ENCODE measurements around the gene CDCA3. TPM values are rescaled to one million over a fixed set of nuclear protein-coding genes. Genes with fewer than 3 reads are reported as not detected.

CDCA3 gene
- total RNA-seq, 1 experiment from 2014 or later: 107 TPM

DNA sequence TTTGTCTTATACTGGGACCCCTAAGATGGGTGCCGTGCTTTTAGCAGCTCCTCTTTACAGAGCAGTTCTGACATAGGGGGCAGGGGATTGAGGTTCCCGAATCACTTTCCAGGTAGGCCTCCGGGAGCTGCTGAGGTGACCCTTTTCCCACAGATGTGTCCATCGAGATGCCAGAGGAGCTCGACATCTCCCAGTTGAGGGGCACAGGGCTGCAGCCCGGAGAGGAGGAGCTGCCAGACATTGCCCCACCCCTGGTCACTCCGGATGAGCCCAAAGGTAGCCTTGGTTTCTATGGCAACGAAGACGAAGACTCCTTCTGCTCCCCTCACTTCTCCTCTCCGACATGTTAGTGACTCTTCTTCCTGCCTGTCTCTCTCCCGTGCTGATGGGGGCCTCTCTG, 11.9 kb upstream of the CDCA3 start:
- DNase-seq (ENCODE audit: low spot score): no peak
- intact Hi-C loops (cut with micrococcal nuclease; ENCODE audit: unreplicated experiment): no loop called here
- H3K36me3 ChIP-seq (ENCODE audit: insufficient read depth, low read length, poor library complexity, severe bottlenecking): peaks cover 67% of the 10 kb centered on the region

DNA sequence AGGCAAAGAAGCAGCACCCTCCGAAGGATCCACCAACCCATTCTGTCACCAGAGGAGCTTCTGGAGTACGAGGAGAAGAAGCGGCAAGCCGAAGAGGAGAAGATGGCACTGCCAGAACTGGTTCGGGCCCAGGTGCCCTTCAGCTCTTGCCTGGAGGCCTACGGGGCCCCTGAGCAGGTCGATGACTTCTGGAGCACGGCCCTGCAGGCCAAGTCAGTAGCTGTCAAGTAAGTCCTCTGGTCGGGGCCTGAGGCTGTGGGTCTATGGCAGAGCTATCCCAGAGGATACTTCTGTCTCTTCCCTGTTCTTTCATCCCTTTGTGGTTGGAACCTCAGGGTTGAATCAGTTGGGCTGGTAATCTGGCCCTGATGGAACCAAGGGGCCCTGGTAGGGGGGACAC, 10.3 kb upstream of the CDCA3 start:
- Histone ChIP-seq H3K36me3 (ENCODE audit: insufficient read depth, low read length, poor library complexity, severe bottlenecking) (peaks cover 84% of the 10 kb centered on the region), H3K9me3 (ENCODE audit: low read depth, low read length, poor library complexity, severe bottlenecking) (no peaks in the 10 kb centered on the region), H3K4me3 (ENCODE audit: low read depth, low read length, poor library complexity, severe bottlenecking) (no peak overlapping the region), H3K27ac (ENCODE audit: low read depth, low read length, poor library complexity, severe bottlenecking) (no peak overlapping the region), H3K4me1 (ENCODE audit: insufficient read depth, low read length, poor library complexity, severe bottlenecking) (peaks cover 5% of the 10 kb centered on the region), H3K27me3 (replicated peaks; ENCODE audit: insufficient read depth, low read depth, low read length, poor library complexity) (no peaks in the 10 kb centered on the region)
- TF ChIP-seq, protein P1, sequence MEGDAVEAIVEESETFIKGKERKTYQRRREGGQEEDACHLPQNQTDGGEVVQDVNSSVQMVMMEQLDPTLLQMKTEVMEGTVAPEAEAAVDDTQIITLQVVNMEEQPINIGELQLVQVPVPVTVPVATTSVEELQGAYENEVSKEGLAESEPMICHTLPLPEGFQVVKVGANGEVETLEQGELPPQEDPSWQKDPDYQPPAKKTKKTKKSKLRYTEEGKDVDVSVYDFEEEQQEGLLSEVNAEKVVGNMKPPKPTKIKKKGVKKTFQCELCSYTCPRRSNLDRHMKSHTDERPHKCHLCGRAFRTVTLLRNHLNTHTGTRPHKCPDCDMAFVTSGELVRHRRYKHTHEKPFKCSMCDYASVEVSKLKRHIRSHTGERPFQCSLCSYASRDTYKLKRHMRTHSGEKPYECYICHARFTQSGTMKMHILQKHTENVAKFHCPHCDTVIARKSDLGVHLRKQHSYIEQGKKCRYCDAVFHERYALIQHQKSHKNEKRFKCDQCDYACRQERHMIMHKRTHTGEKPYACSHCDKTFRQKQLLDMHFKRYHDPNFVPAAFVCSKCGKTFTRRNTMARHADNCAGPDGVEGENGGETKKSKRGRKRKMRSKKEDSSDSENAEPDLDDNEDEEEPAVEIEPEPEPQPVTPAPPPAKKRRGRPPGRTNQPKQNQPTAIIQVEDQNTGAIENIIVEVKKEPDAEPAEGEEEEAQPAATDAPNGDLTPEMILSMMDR (conservative IDR thresholded peaks at IDR 0.05; ENCODE audit: low read depth, low read length): no peak
- TF ChIP-seq EZH2 (IDR thresholded peaks at IDR 0.05; ENCODE audit: borderline replicate concordance, low read depth, low read length, poor library complexity, severe bottlenecking): no peak
- ChIA-PET CTCF (interaction anchor here (0.6 to 0.7 kb wide), 2 partner anchors 50 to 202 kb away, joined by 4 to 7 read pairs; no protein-coding TSS in a partner anchor), POLR2A (ENCODE audit: low non-redundant PET) (no interaction called here)
- no TSS peak for BruUV-seq (replicated peaks)
- DNase-seq (ENCODE audit: low spot score): no peak
- intact Hi-C loops (cut with micrococcal nuclease; ENCODE audit: unreplicated experiment): no loop called here

More for the DNA sequence above, 11.9 kb upstream of the CDCA3 start:
- Histone ChIP-seq H3K4me1 (ENCODE audit: insufficient read depth, low read length, poor library complexity, severe bottlenecking) (peaks cover 12% of the 10 kb centered on the region), H3K9me3 (ENCODE audit: low read depth, low read length, poor library complexity, severe bottlenecking) (no peaks in the 10 kb centered on the region), H3K27me3 (replicated peaks; ENCODE audit: insufficient read depth, low read depth, low read length, poor library complexity) (no peaks in the 10 kb centered on the region), H3K27ac (ENCODE audit: low read depth, low read length, poor library complexity, severe bottlenecking) (no peak overlapping the region), H3K4me3 (ENCODE audit: low read depth, low read length, poor library complexity, severe bottlenecking) (no peak overlapping the region)
- ChIA-PET POLR2A (ENCODE audit: low non-redundant PET) (no interaction called here), CTCF (no interaction called here)
- TF ChIP-seq EZH2 (IDR thresholded peaks at IDR 0.05; ENCODE audit: borderline replicate concordance, low read depth, low read length, poor library complexity, severe bottlenecking): no peak
- TF ChIP-seq, protein P1 (conservative IDR thresholded peaks at IDR 0.05; ENCODE audit: low read depth, low read length): no peak
- BruUV-seq (replicated peaks): no TSS peak

DNA sequence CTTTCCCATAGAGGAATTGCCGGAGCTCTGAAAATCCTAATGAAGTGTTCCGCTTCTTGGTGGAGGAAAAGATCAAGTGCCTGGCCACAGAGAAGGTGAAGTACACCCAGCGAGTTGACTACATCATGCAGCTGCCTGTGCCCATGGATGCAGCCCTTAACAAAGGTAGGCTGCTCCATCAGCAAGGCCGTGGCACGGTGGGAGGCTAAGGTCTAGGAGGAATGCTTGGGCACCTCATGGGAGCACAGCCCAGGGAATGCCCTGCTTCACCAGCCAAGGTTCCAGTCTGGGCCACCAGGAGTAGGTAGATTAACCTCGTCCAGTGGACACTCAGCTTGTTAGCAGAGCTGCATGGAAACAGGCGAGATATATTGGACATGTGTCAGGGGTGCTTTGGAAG, 9.9 kb upstream of the CDCA3 start:
- BruUV-seq (replicated peaks): no TSS peak
- TF ChIP-seq, protein P1 (conservative IDR thresholded peaks at IDR 0.05; ENCODE audit: low read depth, low read length): no peak
- Histone ChIP-seq H3K27me3 (replicated peaks; ENCODE audit: insufficient read depth, low read depth, low read length, poor library complexity) (no peaks in the 10 kb centered on the region), H3K9me3 (ENCODE audit: low read depth, low read length, poor library complexity, severe bottlenecking) (no peaks in the 10 kb centered on the region), H3K27ac (ENCODE audit: low read depth, low read length, poor library complexity, severe bottlenecking) (no peak overlapping the region), H3K36me3 (ENCODE audit: insufficient read depth, low read length, poor library complexity, severe bottlenecking) (peaks cover 86% of the 10 kb centered on the region), H3K4me3 (ENCODE audit: low read depth, low read length, poor library complexity, severe bottlenecking) (no peak overlapping the region), H3K4me1 (ENCODE audit: insufficient read depth, low read length, poor library complexity, severe bottlenecking) (peaks cover under 1% of the 10 kb centered on the region)
- POLR2A ChIA-PET (ENCODE audit: low non-redundant PET): no interaction called here
- DNase-seq (ENCODE audit: low spot score): no peak
- intact Hi-C loops (cut with micrococcal nuclease; ENCODE audit: unreplicated experiment): no loop called here
- CTCF ChIA-PET: interaction anchor here (0.6 to 0.7 kb wide), 2 partner anchors 49 to 203 kb away, joined by 4 to 7 read pairs; no protein-coding TSS in a partner anchor
